ENCODE results near the gene ASPRV1.
A peak's percentile ranks its signal among the peaks of the same experiment; 100 is the strongest.
"Not testable (repeated sequence)": the region's sequence is repeated elsewhere in the genome, so short reads cannot be mapped to it uniquely, and the experiment has no call there.

ASPRV1 gene

DNA sequence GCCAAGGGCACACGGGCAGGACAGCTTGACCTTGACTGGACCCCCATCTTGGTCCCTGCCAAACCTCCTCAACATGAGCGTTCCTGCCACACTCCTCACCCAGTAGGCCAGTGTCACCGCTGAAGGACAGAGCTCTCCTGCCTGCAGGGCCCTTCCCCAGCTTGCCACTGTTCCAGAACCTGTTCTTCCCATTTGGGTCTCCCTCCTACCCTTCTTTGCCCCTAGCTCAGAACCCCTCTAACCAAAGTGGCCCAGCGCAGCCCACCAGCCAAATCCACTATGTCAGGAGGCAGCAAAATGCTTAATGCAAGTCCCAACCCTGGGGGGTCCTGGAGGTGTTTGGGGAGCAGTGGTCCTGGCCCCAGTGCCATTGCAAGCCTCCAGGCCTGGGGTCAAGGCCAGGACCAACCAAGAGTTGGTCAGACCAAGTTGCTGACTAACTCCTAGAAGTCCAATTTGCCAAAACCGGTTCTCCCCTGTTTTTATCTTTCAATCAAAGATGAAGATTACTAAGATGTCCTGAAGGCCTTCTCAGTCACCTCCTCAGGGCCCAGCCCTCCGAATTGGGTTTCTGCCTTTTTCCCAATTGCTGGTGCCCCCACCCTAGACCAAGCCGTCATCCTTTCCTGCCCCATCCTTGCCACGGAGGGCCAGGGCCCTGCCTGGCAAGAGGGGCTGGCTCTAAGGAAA lies 4.5 kb upstream of the ASPRV1 start:
- H3K27ac ChIP-seq: no peak overlapping the region
- no peak for DNase-seq (ENCODE audit: low read depth, low spot score)

- DNase-seq (ENCODE audit: low read depth, low spot score): no peak
- no peak overlapping the region for H3K27ac ChIP-seq
Measured at GRCh38 chr2:69964353-69964841, 3.0 kb upstream of the ASPRV1 start.

DNA sequence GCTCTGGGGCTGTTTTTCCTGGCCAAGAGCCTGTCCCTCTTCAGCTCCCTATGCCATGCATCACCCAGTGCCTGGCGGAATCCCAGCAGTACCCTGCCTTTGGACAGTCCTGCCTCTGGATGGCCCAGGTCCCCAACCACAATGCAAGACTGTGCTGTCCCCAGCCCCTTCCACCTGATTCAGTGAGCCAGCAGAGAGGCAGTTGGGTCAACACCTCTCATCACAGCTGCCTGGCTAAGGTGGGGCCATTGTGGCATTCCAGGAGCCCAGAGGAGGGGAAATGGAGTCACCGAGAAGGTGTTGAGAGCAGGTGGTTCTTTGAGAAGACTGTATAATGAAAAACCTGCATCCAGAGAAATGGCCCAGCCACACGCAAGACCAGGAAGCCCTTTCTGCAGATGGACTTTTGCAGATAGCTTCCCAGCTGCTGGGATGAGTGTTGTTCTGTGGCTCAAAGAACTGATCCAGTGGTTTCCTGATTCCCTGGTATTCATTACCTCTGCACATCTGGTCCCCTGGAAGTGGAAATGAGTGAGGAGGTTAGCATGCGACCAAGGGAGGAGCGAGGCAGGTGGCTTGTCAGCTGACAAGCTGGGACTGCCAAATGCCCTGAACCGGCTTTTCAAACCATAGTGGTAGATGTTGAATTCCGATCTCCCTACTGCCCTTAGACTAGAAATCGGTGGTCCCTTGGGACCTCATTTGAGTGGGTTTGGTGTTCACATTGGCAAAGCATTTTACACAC lies 1.7 kb upstream of the ASPRV1 start:
- DNase-seq (ENCODE audit: low read depth, low spot score): no peak

DNA sequence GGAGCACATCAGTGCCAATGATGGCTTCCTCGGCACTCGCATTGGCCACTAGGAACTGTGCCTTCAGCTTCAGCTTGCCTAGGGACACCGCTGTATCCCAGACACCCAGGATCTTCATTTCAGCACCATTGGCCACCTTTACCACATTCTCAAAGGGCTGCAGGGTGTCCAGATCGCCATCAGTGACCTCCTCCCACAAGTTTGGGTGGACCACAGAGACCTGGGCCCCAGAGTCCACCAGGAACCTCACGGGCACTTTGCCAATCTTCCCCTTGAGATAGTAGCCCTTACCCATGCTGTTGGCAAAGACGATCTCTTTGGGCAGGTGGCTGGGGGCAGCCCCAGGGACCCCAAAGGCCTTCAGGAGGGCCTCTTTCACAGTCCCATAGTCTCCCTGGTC lies 610 bp downstream of the ASPRV1 start:
- no peak for DNase-seq (ENCODE audit: low read depth, low spot score)
- no peak overlapping the region for H3K27ac ChIP-seq

More for the DNA sequence above, 1.7 kb upstream of the ASPRV1 start:
- H3K27ac ChIP-seq: no peak overlapping the region

DNA sequence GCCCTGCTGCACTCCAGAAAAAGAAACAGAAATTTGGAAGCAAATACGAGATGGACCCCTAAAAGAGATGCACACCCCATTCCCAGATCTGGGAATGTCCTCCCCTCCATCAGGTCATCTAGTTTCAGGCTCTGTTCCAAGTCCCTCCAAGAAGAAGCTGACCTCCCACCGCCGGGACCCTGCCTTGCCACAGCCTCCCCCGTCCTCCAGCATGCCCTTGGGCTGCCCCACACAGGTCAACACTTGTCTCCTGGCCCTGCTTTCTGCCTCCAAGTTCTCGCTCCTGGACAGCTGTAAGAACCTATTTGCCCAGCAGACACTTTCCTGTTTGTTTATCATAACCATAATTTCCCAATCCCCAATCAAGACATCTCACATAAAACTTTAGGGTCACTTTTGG lies 2.0 kb downstream of the ASPRV1 start:
- H3K27ac ChIP-seq: no peak overlapping the region
- DNase-seq (ENCODE audit: low read depth, low spot score): no peak

- no peak for DNase-seq (ENCODE audit: low read depth, low spot score)
- H3K27ac ChIP-seq: no peak overlapping the region
Measured at GRCh38 chr2:69958480-69958879, 3.0 kb downstream of the ASPRV1 start.

GRCh38 chr2:69957965-69958364 lies 3.5 kb downstream of the ASPRV1 start:
- no peak overlapping the region for H3K27ac ChIP-seq
- no peak for DNase-seq (ENCODE audit: low read depth, low spot score)

DNA sequence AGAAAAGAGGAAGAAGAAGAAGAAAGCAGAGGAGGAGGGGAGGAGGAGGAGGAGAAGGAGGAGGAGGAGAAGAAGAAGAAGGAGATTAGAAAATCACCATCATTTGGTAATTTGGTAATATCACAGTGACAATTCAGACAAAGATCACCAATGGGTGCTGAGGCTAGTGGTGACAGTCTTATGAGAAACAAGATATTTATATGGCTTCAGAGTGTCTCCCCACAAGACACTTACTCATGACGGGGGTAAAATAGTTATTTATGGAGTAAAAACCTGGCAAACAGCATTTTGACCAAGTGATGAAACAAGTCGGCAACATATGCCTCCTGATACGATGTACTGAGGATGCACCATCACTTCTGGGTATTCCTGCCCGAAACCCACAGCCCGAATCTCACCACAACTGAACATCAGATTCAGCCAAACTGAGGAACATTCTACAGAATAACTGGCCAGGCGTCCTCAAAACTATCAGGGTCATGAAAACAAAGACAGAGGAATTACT lies 4.9 kb downstream of the ASPRV1 start:
- DNase-seq (ENCODE audit: low read depth, low spot score): no peak
- H3K27ac ChIP-seq: no peak overlapping the region

- no peak for DNase-seq (ENCODE audit: low read depth, low spot score)
- no peak overlapping the region for H3K27ac ChIP-seq
Measured at GRCh38 chr2:69955029-69955428, 6.4 kb downstream of the ASPRV1 start.

DNA sequence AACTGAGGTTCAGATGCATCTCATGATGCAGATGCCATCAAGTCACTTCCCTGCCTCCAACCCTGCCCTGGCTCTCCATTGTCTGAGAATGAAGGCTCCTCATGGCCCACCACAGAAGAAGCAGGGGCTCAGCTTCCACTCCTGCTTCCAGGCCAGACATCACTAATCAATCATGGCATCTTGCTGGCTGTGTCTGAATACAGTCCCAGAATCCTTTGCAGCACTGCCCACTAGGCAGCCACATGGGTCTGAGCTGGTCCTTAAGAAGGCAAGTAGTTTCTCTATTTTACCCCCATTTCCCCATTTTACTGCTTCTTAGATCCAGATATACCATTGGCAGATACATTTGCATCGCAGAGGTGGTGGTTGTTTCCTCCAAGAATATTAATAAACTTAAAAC lies 7.3 kb downstream of the ASPRV1 start:
- no peak for DNase-seq (ENCODE audit: low read depth, low spot score)
- H3K27ac ChIP-seq: no peak overlapping the region

DNA sequence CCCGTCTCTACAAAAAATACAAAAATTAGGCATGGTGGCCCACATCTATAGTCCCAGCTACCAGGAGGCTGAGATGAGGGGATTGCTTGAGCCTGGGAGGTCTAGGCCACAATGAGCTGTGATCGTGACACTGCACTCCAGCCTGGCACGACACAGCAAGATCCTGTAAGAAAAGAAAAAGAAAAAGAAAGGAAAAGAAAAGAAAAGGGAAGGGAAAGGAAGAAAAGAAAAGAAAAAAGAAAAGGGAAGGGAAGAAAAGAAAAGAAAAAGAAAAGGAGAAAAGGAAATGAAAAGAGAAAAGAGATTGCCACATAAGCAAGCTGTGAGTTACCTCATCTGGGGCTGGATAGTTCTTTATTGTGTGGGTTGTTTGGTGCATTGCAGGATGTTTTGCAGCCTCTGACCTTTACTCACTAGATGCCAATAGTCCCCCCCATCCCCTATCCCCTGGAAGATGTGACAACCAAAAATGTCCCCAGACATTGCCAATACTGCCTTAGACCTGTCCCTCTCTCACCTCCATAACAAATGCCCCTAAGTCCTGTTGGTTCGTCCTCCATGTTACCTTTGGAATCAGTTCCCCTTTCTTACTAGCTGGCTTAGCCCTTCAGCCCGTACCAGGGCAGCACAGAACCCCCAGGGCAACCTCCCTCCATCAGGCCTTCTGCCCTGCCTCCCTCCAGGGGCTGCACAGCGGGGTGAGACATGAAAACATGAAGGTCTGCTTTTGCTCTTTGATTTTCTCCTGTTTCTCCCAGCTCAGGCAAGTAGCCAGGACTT lies 8.9 kb downstream of the ASPRV1 start:
- H3K27ac ChIP-seq: no peak overlapping the region
- no peak for DNase-seq (ENCODE audit: low read depth, low spot score)

DNA sequence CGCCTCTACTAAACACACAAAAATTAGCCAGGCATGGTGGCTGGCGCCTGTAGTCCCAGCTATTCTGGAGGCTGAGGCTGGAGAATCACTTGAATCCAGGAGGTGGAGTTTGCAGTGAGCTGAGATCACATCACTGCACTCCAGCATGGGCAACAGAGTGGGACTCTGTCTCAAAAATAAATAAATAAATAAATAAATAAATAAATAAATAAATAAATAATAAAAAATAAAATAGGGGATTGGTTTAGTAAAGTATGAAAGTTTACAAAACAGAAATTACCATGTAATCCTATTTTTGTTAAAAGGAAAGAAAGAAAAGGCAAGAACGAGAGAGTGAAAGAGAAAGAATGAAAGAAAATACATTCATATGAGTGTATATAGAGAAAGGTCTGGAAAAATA lies 10.8 kb downstream of the ASPRV1 start:
- not testable (repeated sequence) for H3K27ac ChIP-seq; DNase-seq (ENCODE audit: low read depth, low spot score)

DNA sequence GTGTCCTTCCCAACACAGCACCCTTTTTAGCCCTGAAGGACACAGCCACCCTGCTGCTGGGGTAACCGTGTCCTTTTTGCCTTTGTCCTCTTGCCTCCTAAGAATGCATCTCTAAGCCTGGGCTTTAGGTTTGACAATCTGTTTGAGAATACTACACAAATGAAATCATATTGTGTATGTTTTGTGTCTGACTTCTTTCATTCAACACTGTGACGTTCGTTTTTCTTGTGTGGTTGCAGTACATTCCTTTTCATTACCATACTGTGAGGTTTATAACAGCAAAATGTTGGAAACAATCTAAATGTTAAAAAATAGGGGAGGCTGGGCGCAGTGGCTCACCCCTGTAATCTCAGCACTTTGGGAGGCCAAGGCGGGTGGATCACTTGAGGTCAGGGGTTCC lies 11.2 kb downstream of the ASPRV1 start:
- H3K27ac ChIP-seq: no peak overlapping the region
- no peak for DNase-seq (ENCODE audit: low read depth, low spot score)

GRCh38 chr2:69948963-69949645 lies 12.3 kb downstream of the ASPRV1 start:
- no peak overlapping the region for H3K27ac ChIP-seq
- no peak for DNase-seq (ENCODE audit: low read depth, low spot score)

DNA sequence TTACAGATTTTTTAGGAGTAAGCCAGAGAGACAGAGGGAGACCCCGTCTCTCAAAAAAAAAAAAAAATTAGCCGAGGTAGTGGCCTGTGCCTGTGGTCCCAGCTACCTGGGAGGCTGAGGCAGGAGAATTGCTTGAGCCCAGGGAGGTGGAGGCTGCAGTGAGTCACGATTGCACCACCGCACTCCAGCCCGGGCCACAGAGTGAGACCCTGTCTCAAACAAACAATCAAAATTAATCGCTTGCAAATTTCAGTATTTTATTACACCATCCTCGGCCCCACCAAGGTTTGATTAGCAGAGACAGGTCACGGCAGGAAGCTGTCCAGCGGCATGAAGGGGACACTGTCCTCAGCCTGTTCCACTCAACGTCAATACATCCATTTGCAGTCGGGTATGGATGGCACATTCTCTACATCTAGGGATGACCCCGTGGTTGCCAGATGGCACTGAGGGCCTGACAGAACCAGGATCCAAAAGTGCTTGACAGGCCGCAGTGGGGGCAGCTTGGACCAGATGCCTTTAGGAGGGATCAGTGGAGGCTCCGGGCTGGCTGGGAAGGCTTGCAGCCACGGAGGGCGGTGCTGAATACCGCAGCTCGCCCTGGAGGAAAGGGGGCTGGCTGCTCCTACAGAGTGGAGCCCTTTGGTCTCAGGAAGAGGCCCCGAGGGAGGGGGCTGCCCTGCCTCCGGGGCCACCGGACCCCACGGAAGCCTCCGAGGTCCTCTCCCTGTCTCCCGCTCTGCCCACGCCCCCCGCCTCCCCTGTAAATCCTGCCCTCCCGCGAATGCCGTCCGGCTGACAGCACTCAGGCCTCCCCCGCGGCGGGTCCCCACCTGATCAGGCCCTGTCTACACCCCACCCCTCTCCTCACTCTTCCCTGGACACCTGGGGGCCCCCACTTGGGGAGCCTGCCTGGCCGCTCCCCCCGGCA lies 13.1 kb downstream of the ASPRV1 start:
- peak overlapping the region; percentile 98 for H3K27ac ChIP-seq
- no peak for DNase-seq (ENCODE audit: low read depth, low spot score)

DNA sequence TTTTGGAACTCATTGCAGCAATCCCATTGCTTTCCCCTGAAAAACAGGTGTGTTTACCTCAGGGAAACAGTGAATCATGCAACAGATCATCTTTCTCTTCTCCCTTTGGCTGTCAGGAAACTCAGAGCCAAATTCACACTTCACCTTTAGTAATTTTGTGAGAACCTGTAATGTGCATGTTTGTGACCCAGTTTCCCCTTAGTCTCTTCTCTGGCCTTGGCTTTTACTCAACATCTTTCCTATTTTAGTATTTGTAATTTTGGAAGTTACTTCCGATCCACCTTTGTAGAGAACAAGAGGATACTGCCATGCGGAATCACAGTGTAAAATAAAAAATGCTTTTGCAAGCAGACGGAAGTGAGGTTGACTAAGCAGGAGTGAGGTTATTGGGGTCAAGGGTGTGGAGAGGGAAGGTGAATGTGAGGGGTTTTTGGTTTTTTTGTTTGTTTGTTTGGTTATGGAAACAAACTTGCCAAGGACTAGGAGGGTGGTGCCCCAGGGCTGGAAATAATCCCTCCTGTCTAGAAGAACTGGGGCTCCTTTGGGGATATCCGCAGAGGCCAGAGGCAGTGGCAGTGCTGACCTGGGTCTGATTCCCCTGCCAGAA lies 14.0 kb downstream of the ASPRV1 start:
- peak overlapping the region; percentile 98 for H3K27ac ChIP-seq
- DNase-seq (ENCODE audit: low read depth, low spot score): no peak

DNA sequence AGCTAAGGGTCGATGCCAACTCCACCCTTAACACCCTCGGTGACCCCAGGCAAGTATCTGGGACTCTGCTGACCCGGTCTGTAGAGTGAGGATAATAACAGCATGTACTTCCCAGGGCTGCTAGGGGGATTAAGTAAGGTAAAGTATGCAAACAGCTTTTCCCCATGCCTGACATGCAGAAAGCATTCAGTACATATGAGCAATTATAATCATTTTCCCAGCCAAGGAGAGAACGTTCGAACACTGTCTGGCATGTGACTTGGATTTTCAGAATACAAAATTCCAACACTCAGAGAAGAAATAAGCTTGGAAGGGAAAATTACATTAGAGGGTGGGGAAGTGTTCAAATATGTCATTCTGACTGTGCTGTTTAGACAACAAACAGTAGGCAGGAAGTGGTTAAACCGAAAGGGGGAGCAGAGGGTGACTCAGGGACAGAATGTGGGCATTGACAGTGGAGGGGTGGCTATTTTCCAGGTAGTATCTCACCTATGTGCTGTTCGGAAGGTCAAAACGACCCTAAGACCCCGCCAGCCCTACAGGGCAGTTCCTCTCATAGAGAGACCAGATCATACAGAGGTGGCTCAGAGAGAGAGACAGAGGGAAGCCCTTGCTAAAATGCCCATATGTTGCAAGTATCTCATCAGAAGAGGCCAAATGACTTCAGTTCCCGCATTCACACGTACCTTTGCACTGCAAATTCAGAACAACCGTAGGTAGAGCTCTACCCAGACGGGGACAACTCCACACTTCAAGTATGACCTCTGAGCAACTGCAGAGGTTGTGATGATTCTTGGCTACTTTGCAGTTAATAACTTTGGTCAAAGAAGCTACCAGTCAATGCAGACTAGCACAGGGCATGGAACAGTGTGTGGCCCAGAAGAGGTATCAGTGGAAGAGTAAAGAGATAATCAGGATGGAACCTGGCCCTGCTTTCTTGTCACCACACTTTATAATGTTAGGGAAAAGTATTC lies 14.8 kb downstream of the ASPRV1 start:
- peak overlapping the region; percentile 98 for H3K27ac ChIP-seq
- peak; percentile 41 for DNase-seq (ENCODE audit: low read depth, low spot score)

GRCh38 chr2:69945941-69946340 lies 15.5 kb downstream of the ASPRV1 start:
- DNase-seq (ENCODE audit: low read depth, low spot score): no peak
- peak overlapping the region; percentile 98 for H3K27ac ChIP-seq

Data from epithelial cell of prostate (primary cell).